ENCODE measurements around the gene PARP12.
A peak's percentile ranks its signal among the peaks of the same experiment; 100 is the strongest.

The PARP12 gene

GRCh38 chr7:140007051-140007690 lies 55.6 kb downstream of the PARP12 start:
- no peak for DNase-seq (ENCODE audit: low read depth, low spot score)
- in situ Hi-C loops (cut with HindIII; ENCODE audit: low sequenced_read_pairs): loop anchor here (25.0 kb wide), 1 partner anchor 395 kb away; no protein-coding TSS in a partner anchor
- TF ChIP-seq CTCF (IDR thresholded peaks at IDR 0.05; ENCODE audit: low read depth, low read length): no peak
- H3K4me3 ChIP-seq (ENCODE audit: low read depth, low read length): no peak overlapping the region

GRCh38 chr7:140006600-140006999 lies 56.2 kb downstream of the PARP12 start:
- H3K4me3 ChIP-seq (ENCODE audit: low read depth, low read length): no peak overlapping the region
- no peak for DNase-seq (ENCODE audit: low read depth, low spot score)
- in situ Hi-C loops (cut with HindIII; ENCODE audit: low sequenced_read_pairs): loop anchor here (25.0 kb wide), 1 partner anchor 394 kb away; no protein-coding TSS in a partner anchor
- no peak for TF ChIP-seq CTCF (IDR thresholded peaks at IDR 0.05; ENCODE audit: low read depth, low read length)

- no peak for DNase-seq (ENCODE audit: low read depth, low spot score)
- no peak overlapping the region for H3K4me3 ChIP-seq (ENCODE audit: low read depth, low read length)
- TF ChIP-seq CTCF (IDR thresholded peaks at IDR 0.05; ENCODE audit: low read depth, low read length): peak; percentile 55
- in situ Hi-C loops (cut with HindIII; ENCODE audit: low sequenced_read_pairs): loop anchor here (25.0 kb wide), 1 partner anchor 394 kb away; no protein-coding TSS in a partner anchor
Observed at GRCh38 chr7:140005754-140006503, 56.8 kb downstream of the PARP12 start.

GRCh38 chr7:140005341-140005740 lies 57.4 kb downstream of the PARP12 start:
- no peak for TF ChIP-seq CTCF (IDR thresholded peaks at IDR 0.05; ENCODE audit: low read depth, low read length)
- in situ Hi-C loops (cut with HindIII; ENCODE audit: low sequenced_read_pairs): loop anchor here (25.0 kb wide), 1 partner anchor 393 kb away; no protein-coding TSS in a partner anchor
- H3K4me3 ChIP-seq (ENCODE audit: low read depth, low read length): no peak overlapping the region
- DNase-seq (ENCODE audit: low read depth, low spot score): no peak

GRCh38 chr7:140004672-140005071 lies 58.1 kb downstream of the PARP12 start:
- H3K4me3 ChIP-seq (ENCODE audit: low read depth, low read length): no peak overlapping the region
- in situ Hi-C loops (cut with HindIII; ENCODE audit: low sequenced_read_pairs): loop anchor here (25.0 kb wide), 1 partner anchor 392 kb away; no protein-coding TSS in a partner anchor
- TF ChIP-seq CTCF (IDR thresholded peaks at IDR 0.05; ENCODE audit: low read depth, low read length): no peak
- DNase-seq (ENCODE audit: low read depth, low spot score): no peak

GRCh38 chr7:140003913-140004382 lies 58.8 kb downstream of the PARP12 start:
- in situ Hi-C loops (cut with HindIII; ENCODE audit: low sequenced_read_pairs): loop anchor here (25.0 kb wide), 1 partner anchor 392 kb away; no protein-coding TSS in a partner anchor
- DNase-seq (ENCODE audit: low read depth, low spot score): peak; percentile 77
- no peak overlapping the region for H3K4me3 ChIP-seq (ENCODE audit: low read depth, low read length)
- peak; percentile 64 for TF ChIP-seq CTCF (IDR thresholded peaks at IDR 0.05; ENCODE audit: low read depth, low read length)
